K562 (cell line): ENCODE data around the gene ARNT2. TPM values are rescaled to one million over a fixed set of nuclear protein-coding genes. Genes with fewer than 3 reads are reported as not detected.

Source experiments
- ATAC-seq: fragments of 200-7000 bp; cut with Tn5 transposase; 3 replicates; pipeline ENCODE4 v1.9.1; 2020; ENCODE audit warnings: moderate library complexity
- BruUV-seq: library from RNA; stranded (reverse); fragments of 400-500 nt; replicated peaks from 2 replicates; lab custom pipeline; 2021; lab: Mats Ljungman, UMichigan
- CTCF ChIA-PET: fragments of 300-600 bp; formaldehyde crosslinking; extraction: SDS; loops from one replicate; lab custom pipeline; 2021; ENCODE audit warnings: low intra/inter-chr PET ratio; lab: Yijun Ruan, JAX
- POLR2A ChIA-PET: fragments of 300-600, 350-650 bp; sonication (Branson Sonifier 250); formaldehyde crosslinking; extraction: SDS; loops from one replicate; lab custom pipeline; 2021; ENCODE audit warnings: antibody characterized with exemption, inconsistent platforms; lab: Yijun Ruan, JAX
- DNase-seq, 4 experiments: peaks; one replicate each; pipeline versions ENCODE4 v3.0.0 to v3.0.0-alpha.2; 2011 to 2018; ENCODE audit warnings: low spot score in 3 of 4, mixed read lengths in 3 of 4; ENCODE audit errors: extremely low read depth in 1 of 4
- FAIRE-seq: peaks from 2 replicates; lab custom pipeline; 2011; peaks lifted over from hg19 to GRCh38; lab: Jason Lieb, UNC
- H2AFZ ChIP-seq: 2 replicates; pipeline ENCODE4 v1.6.0; 2011; ENCODE audit warnings: low read depth, low read length, control low read depth, inconsistent platforms
- H3K27ac ChIP-seq: fragments of 200-600 bp; 3 replicates; pipeline ENCODE4 v1.8.0; 2011; ENCODE audit warnings: low read depth, mild to moderate bottlenecking, control low read depth, inconsistent platforms, low read length, moderate library complexity, mixed read lengths; ENCODE audit errors: extremely low read depth
- H3K27me3 ChIP-seq, 2 experiments: fragments of 300-600 bp in 1 of 2; 2 replicates in 1 of 2; 3 replicates in 1 of 2; pipeline versions ENCODE4 v1.6.0 to v1.8.0; 2011; ENCODE audit warnings: inconsistent platforms in 2 of 2, low read length in 2 of 2, mild to moderate bottlenecking in 1 of 2, mixed read lengths in 1 of 2, moderate library complexity in 1 of 2; ENCODE audit not compliant: control insufficient read depth in 2 of 2, insufficient read depth in 2 of 2
- H3K36me3 ChIP-seq: fragments of 300-600 bp; 3 replicates; pipeline ENCODE4 v1.8.0; 2011; ENCODE audit warnings: mild to moderate bottlenecking, low read length, inconsistent platforms; ENCODE audit not compliant: control insufficient read depth, insufficient read depth
- H3K4me1 ChIP-seq, 2 experiments: fragments of 200-600 bp in 1 of 2; replicated peaks in 1 of 2; 2 replicates in 1 of 2; 3 replicates in 1 of 2; pipeline versions ENCODE4 v1.5.1 to v1.8.0; 2011; ENCODE audit warnings: inconsistent platforms in 2 of 2, low read length in 2 of 2, mild to moderate bottlenecking in 1 of 2, mixed read lengths in 1 of 2, moderate library complexity in 1 of 2; ENCODE audit not compliant: control insufficient read depth in 2 of 2, insufficient read depth in 2 of 2
- H3K4me2 ChIP-seq: 2 replicates; pipeline ENCODE4 v1.6.1; 2011; ENCODE audit warnings: low read length, control low read depth, inconsistent platforms, mixed read lengths; ENCODE audit not compliant: insufficient read depth
- H3K4me3 ChIP-seq: fragments of 200-600 bp; sonication (generic), shearing (Covaris generic); 2 replicates; pipeline ENCODE4 v1.5.1; 2016; ENCODE audit warnings: control low read depth, inconsistent platforms
- H3K79me2 ChIP-seq: fragments of 200-600 bp; 3 replicates; pipeline ENCODE4 v1.8.0; 2011; ENCODE audit warnings: low read length, inconsistent platforms; ENCODE audit not compliant: control insufficient read depth, insufficient read depth
- H3K9ac ChIP-seq, 2 experiments: 2 replicates each; pipeline versions ENCODE4 v1.6.0 to v1.6.1; 2011; ENCODE audit warnings: low read depth in 2 of 2, low read length in 2 of 2, control low read depth in 1 of 2, inconsistent platforms in 1 of 2, mild to moderate bottlenecking in 1 of 2, mixed read lengths in 1 of 2; ENCODE audit not compliant: insufficient read depth in 1 of 2
- H3K9me1 ChIP-seq: one replicate; pipeline ENCODE4 v1.6.0; 2011; ENCODE audit warnings: inconsistent platforms, mild to moderate bottlenecking, low read length, moderate library complexity; ENCODE audit not compliant: control insufficient read depth, insufficient read depth
- H3K9me3 ChIP-seq: replicated peaks from 2 replicates; pipeline ENCODE4 v1.5.1; 2011; ENCODE audit warnings: low read depth, low read length, inconsistent platforms; ENCODE audit not compliant: control insufficient read depth, insufficient read depth
- H4K20me1 ChIP-seq: replicated peaks from 2 replicates; pipeline ENCODE4 v1.6.1; 2011; ENCODE audit warnings: low read length, inconsistent platforms, mixed read lengths; ENCODE audit not compliant: control insufficient read depth, insufficient read depth
- DIDO1 ChIP-seq: fragments of 450-650 bp; IDR thresholded peaks from 2 replicates; pipeline ENCODE4 v1.6.1; 2016; ENCODE audit warnings: low read depth, missing biosample characterization, missing genetic modification characterization
- FOXA1 ChIP-seq: fragments of 450-650 bp; IDR thresholded peaks from 2 replicates; pipeline ENCODE4 v1.6.1; 2016; ENCODE audit warnings: mild to moderate bottlenecking, borderline replicate concordance
- MEIS2 ChIP-seq: fragments of 450-650 bp; IDR thresholded peaks from 2 replicates; pipeline ENCODE4 v1.6.1; 2014; ENCODE audit warnings: mild to moderate bottlenecking; ENCODE audit not compliant: partially characterized antibody
- NUFIP1 ChIP-seq: fragments of 450-650 bp; IDR thresholded peaks from 2 replicates; pipeline ENCODE4 v1.6.1; 2018; ENCODE audit not compliant: partially characterized antibody
- POLR3G ChIP-seq: IDR thresholded peaks from 2 replicates; pipeline ENCODE4 v1.6.1; 2011; ENCODE audit not compliant: insufficient read length, insufficient replicate concordance; ENCODE audit errors: extremely low read depth
- SOX6 ChIP-seq: fragments of 450-650 bp; IDR thresholded peaks from 2 replicates; pipeline ENCODE4 v1.6.1; 2014; ENCODE audit warnings: mild to moderate bottlenecking
- SUPT5H ChIP-seq: fragments of 450-650 bp; IDR thresholded peaks from 2 replicates; pipeline ENCODE4 v1.6.1; 2016
- TAF7 ChIP-seq: fragments of 450-650 bp; IDR thresholded peaks from 2 replicates; pipeline ENCODE4 v1.6.1; 2016; ENCODE audit warnings: missing genetic modification characterization, missing compliant biosample characterization
- TGIF2 ChIP-seq: sonication (generic); formaldehyde crosslinking; IDR thresholded peaks from 2 replicates; pipeline ENCODE4 v1.8.1; 2022; ENCODE audit warnings: mild to moderate bottlenecking, missing genetic modification reagents, moderate library complexity
- THAP7 ChIP-seq: fragments of 250-450 bp; sonication (Bioruptor Pico); IDR thresholded peaks from 2 replicates; pipeline ENCODE4 v1.5.0; 2021
- TRIM28 ChIP-seq: fragments of 450-650 bp; IDR thresholded peaks from 2 replicates; pipeline ENCODE4 v1.6.1; 2017
- ZNF224 ChIP-seq: sonication (generic); formaldehyde crosslinking; IDR thresholded peaks from 2 replicates; pipeline ENCODE4 v1.8.0; 2022; ENCODE audit warnings: mild to moderate bottlenecking, missing genetic modification reagents
- ZNF239 ChIP-seq: fragments of 250-450 bp; sonication (Bioruptor Pico); IDR thresholded peaks from 2 replicates; pipeline ENCODE4 v1.4.0; 2020; ENCODE audit warnings: mild to moderate bottlenecking
- ZNF695 ChIP-seq: fragments of 450-650 bp; formaldehyde crosslinking; IDR thresholded peaks from 2 replicates; pipeline ENCODE4 v1.4.0; 2020; ENCODE audit warnings: mild to moderate bottlenecking, moderate library complexity
- ZNF778 ChIP-seq: fragments of 450-650 bp; formaldehyde crosslinking; IDR thresholded peaks from 2 replicates; pipeline ENCODE4 v1.4.0; 2020; ENCODE audit warnings: mild to moderate bottlenecking, moderate library complexity
- WGBS: fragments of 100-300 bp; shearing (Covaris generic); methylation state at CpG from one replicate; pipeline ENCODE4 v1.1.6; 2016; ENCODE audit warnings: low coverage, mixed read lengths; ENCODE audit not compliant: insufficient coverage; ENCODE audit errors: missing lambda C conversion rate; 5-methylcytosine and 5-hydroxymethylcytosine counted together
- in situ Hi-C: fragments of 300-500 bp; cut with MboI; formaldehyde crosslinking; loops from 4 replicates; pipeline ENCODE4 v1.15.0; 2018; ENCODE audit warnings: inconsistent platforms, mixed read lengths
- intact Hi-C: fragments of 100-400 bp; cut with micrococcal nuclease; formaldehyde crosslinking; loops from 2 replicates; pipeline ENCODE4 v1.14.2; 2022
- polyA plus RNA-seq, 8 experiments: library from polyadenylated mRNA; depleted of rRNA in 4 of 8; stranded (reverse) in 5 of 8; unstranded in 3 of 8; fragments of >200 nt; fragmentation: Nextera tagmentation in 2 of 8; fragmentation: Illumina TruSeq in 1 of 8; extraction: Ambion mirVana in 2 of 8; extraction: Trizol in 1 of 8; gene quantifications; 2 replicates each; pipeline versions ENCODE4 v1.2.1 to v1.2.3, GENCODE V29; 2011 to 2014; ENCODE audit warnings: inconsistent platforms in 1 of 8, missing spikeins in 1 of 8
- total RNA-seq, 7 experiments: library from RNA; depleted of rRNA in 6 of 7; stranded (reverse); fragments of >200 nt in 6 of 7; fragmentation: Illumina TruSeq in 2 of 7; extraction: Trizol in 2 of 7; gene quantifications; 2 replicates each; pipeline versions ENCODE4 v1.2.1 to v1.2.3, GENCODE V29; 2011 to 2021; ENCODE audit warnings: low replicate concordance in 1 of 7
- TF ChIP-seq, protein P1 (sequence below): fragments of 450-650 bp; IDR thresholded peaks from 2 replicates; pipeline ENCODE4 v1.6.1; 2016

ARNT2 gene
- total and polyA plus RNA-seq, 9 of the 15 experiments (the other 6 are each of a cell fraction or from before 2014, with no cell fraction given), result 0.01 TPM; not detected in 8

GRCh38 chr15:80466543-80466942, 62.4 kb downstream of the ARNT2 start:
- Histone ChIP-seq H3K4me3 (no peak overlapping the region), H3K4me2 (no peak overlapping the region), H3K9me3 (no peaks in the 10 kb centered on the region), H2AFZ (no peak overlapping the region), H3K27me3 (peaks cover 5 to 22% of the 10 kb centered on the region in 2 experiments; a peak in 4 of 5 replicates), H3K79me2 (no peaks in the 10 kb centered on the region), H3K4me1 (no peaks in the 10 kb centered on the region), H3K27ac (no peak overlapping the region), H3K9me1 (no peaks in the 10 kb centered on the region)
- ChIA-PET CTCF (no interaction called here), POLR2A (no interaction called here)
- ATAC-seq (no peak), FAIRE-seq (no peak), DNase-seq (no peak)
- intact Hi-C loops (no loop called here), in situ Hi-C loops (loop anchor here (25.0 kb wide), 1 partner anchor 646 kb away; no protein-coding TSS in a partner anchor)
- WGBS, result 0% methylated on average over 2 of the region's 2 CpGs
- TF ChIP-seq DIDO1, result no peak
- peak; percentile 9 for TF ChIP-seq MEIS2
- TF ChIP-seq, protein P1, sequence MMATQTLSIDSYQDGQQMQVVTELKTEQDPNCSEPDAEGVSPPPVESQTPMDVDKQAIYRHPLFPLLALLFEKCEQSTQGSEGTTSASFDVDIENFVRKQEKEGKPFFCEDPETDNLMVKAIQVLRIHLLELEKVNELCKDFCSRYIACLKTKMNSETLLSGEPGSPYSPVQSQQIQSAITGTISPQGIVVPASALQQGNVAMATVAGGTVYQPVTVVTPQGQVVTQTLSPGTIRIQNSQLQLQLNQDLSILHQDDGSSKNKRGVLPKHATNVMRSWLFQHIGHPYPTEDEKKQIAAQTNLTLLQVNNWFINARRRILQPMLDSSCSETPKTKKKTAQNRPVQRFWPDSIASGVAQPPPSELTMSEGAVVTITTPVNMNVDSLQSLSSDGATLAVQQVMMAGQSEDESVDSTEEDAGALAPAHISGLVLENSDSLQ, result peak; percentile 51; the same call in 1 of the 2 replicates
- TF ChIP-seq ZNF224 (CRISPR knock-in tag), result no peak
- TF ChIP-seq, all 486 proteins: peak for 2
- H3K9ac ChIP-seq, result no peak overlapping the region
- BruUV-seq, result no TSS peak
- H4K20me1 ChIP-seq, result no peaks in the 10 kb centered on the region; the same call in 1 of the 2 replicates
- no peaks in the 10 kb centered on the region for H3K36me3 ChIP-seq

GRCh38 chr15:80467311-80467714, 63.1 kb downstream of the ARNT2 start:
- no TSS peak for BruUV-seq
- Histone ChIP-seq H3K9me3 (no peaks in the 10 kb centered on the region), H3K27me3 (peaks cover under 1 to 16% of the 10 kb centered on the region in 2 experiments; a peak in 4 of 5 replicates), H3K9me1 (no peaks in the 10 kb centered on the region), H4K20me1 (no peaks in the 10 kb centered on the region; the same call in 1 of the 2 replicates), H3K4me2 (no peak overlapping the region), H3K4me1 (no peaks in the 10 kb centered on the region), H3K4me3 (no peak overlapping the region), H3K79me2 (no peaks in the 10 kb centered on the region), H3K27ac (no peak overlapping the region), H3K36me3 (no peaks in the 10 kb centered on the region), H2AFZ (no peak overlapping the region), H3K9ac (no peak overlapping the region)
- CTCF ChIA-PET, result no interaction called here
- POLR2A ChIA-PET, result interaction anchor here (0.6 kb wide), 1 partner anchor 10 kb away, joined by 4 read pairs; no protein-coding TSS in a partner anchor
- no peak for FAIRE-seq
- no peak for DNase-seq
- ATAC-seq, result no peak
- intact Hi-C loops, result no loop called here
- in situ Hi-C loops, result loop anchor here (25.0 kb wide), 1 partner anchor 645 kb away; no protein-coding TSS in a partner anchor
- 1% methylated on average over 16 of the region's 16 CpGs for WGBS
- TF ChIP-seq TGIF2 (CRISPR knock-in tag) (no peak), FOXA1 (no peak), ZNF778 (CRISPR knock-in tag) (no peak), DIDO1 (no peak), TRIM28 (no peak), SUPT5H (no peak), THAP7 (CRISPR knock-in tag) (no peak), POLR3G (no peak), ZNF239 (CRISPR knock-in tag) (no peak), ZNF695 (no peak), SOX6 (no peak), TAF7 (tag) (no peak), NUFIP1 (no peak)
